WTC11 (cell line): ENCODE results near the gene EML4. TPM values are rescaled to one million over a fixed set of nuclear protein-coding genes. Genes with fewer than 3 reads are reported as not detected.

Experiments
- ATAC-seq: fragments of 200-7000 bp; cut with Tn5 transposase; 2 replicates; pipeline ENCODE4 v1.10.0; 2021; ENCODE audit warnings: mild to moderate bottlenecking, moderate library complexity
- CTCF ChIA-PET: fragments of 300-600 bp; sonication (Branson Sonifier 250); formaldehyde crosslinking; loops from one replicate; lab custom pipeline; 2021; ENCODE audit warnings: antibody characterized with exemption; lab: Charles Lee
- POLR2A ChIA-PET: fragments of 350-600 bp; sonication (Branson Sonifier 250); formaldehyde crosslinking; loops from one replicate; lab custom pipeline; 2021; ENCODE audit warnings: antibody characterized with exemption; lab: Charles Lee
- DNase-seq: peaks from one replicate; pipeline ENCODE4 v3.0.0; 2021; ENCODE audit warnings: low spot score
- H3K27ac Mint-ChIP-seq: 2 replicates; pipeline ENCODE4 v1.8.0; 2021; ENCODE audit warnings: mixed read lengths
- H3K27me3 Mint-ChIP-seq: 2 replicates; pipeline ENCODE4 v1.8.0; 2021; ENCODE audit warnings: low read depth, mild to moderate bottlenecking, moderate library complexity, mixed read lengths
- H3K36me3 Mint-ChIP-seq: 2 replicates; pipeline ENCODE4 v1.8.0; 2021; ENCODE audit warnings: mixed read lengths
- H3K4me1 Mint-ChIP-seq: 2 replicates; pipeline ENCODE4 v1.8.0; 2022; ENCODE audit warnings: mixed read lengths
- H3K4me3 Mint-ChIP-seq: 2 replicates; pipeline ENCODE4 v1.8.0; 2021; ENCODE audit warnings: mild to moderate bottlenecking, moderate library complexity, mixed read lengths
- H3K9me3 Mint-ChIP-seq: 2 replicates; pipeline ENCODE4 v1.8.0; 2021; ENCODE audit warnings: mixed read lengths
- EMX1 ChIP-seq: fragments of 250-450 bp; sonication (Bioruptor Pico); IDR thresholded peaks from 2 replicates; pipeline ENCODE4 v1.8.0; 2021; ENCODE audit warnings: mild to moderate bottlenecking
- ERG ChIP-seq: fragments of 250-450 bp; sonication (Bioruptor Pico); IDR thresholded peaks from 2 replicates; pipeline ENCODE4 v1.8.0; 2021; ENCODE audit warnings: mild to moderate bottlenecking
- ESRRA ChIP-seq: sonication (generic); formaldehyde crosslinking; IDR thresholded peaks from 2 replicates; pipeline ENCODE4 v1.8.1; 2022; ENCODE audit warnings: mild to moderate bottlenecking, missing genetic modification reagents, borderline replicate concordance
- JAZF1 ChIP-seq: fragments of 250-450 bp; sonication (Bioruptor Pico); IDR thresholded peaks from 2 replicates; pipeline ENCODE4 v1.9.0; 2021; ENCODE audit warnings: moderate library complexity, mild to moderate bottlenecking, inconsistent platforms
- MXD4 ChIP-seq: fragments of 250-450 bp; sonication (Bioruptor Pico); IDR thresholded peaks from 2 replicates; pipeline ENCODE4 v1.8.0; 2021; ENCODE audit warnings: mild to moderate bottlenecking, moderate library complexity, borderline replicate concordance
- NFE2L1 ChIP-seq: sonication (generic); formaldehyde crosslinking; IDR thresholded peaks from 2 replicates; pipeline ENCODE4 v1.8.1; 2023; ENCODE audit warnings: missing genetic modification reagents
- ZNF232 ChIP-seq: sonication (generic); formaldehyde crosslinking; IDR thresholded peaks from 2 replicates; pipeline ENCODE4 v1.8.0; 2022; ENCODE audit warnings: mild to moderate bottlenecking, missing genetic modification reagents
- ZNF416 ChIP-seq: fragments of 250-450 bp; sonication (Bioruptor Pico); IDR thresholded peaks from 2 replicates; pipeline ENCODE4 v1.9.0; 2021; ENCODE audit warnings: mild to moderate bottlenecking, inconsistent platforms
- total RNA-seq: library from RNA; stranded (reverse); gene quantifications from 3 replicates; pipeline ENCODE4 v1.2.3, GENCODE V29; 2021
- TF ChIP-seq, protein P1 (sequence below): sonication (generic); formaldehyde crosslinking; IDR thresholded peaks from 2 replicates; pipeline ENCODE4 v1.8.1; 2023; ENCODE audit warnings: mild to moderate bottlenecking, missing genetic modification reagents
- TF ChIP-seq, protein P2 (sequence below): fragments of 200-600 bp; IDR thresholded peaks from 2 replicates; pipeline ENCODE4 v1.8.0; 2022; ENCODE audit warnings: antibody characterized with exemption
- TF ChIP-seq, protein P3 (sequence below): sonication (generic); formaldehyde crosslinking; IDR thresholded peaks from 2 replicates; pipeline ENCODE4 v1.8.1; 2022; ENCODE audit warnings: low read depth, mild to moderate bottlenecking, moderate library complexity, missing genetic modification reagents, borderline replicate concordance
- TF ChIP-seq, protein P4 (sequence below): fragments of 250-450 bp; sonication (Bioruptor Pico); IDR thresholded peaks from 2 replicates; pipeline ENCODE4 v1.9.0; 2021; ENCODE audit warnings: mild to moderate bottlenecking, borderline replicate concordance

Gene EML4
- total RNA-seq, 1 experiment from 2014 or later = 89.9 TPM

GRCh38 chr2:42328148-42328833, 159.1 kb downstream of the EML4 start:
- CTCF ChIA-PET = interaction anchor here (0.6 to 1.3 kb wide), 9 partner anchors 9 to 238 kb away, joined by 3 to 6 read pairs (median 4); no protein-coding TSS in a partner anchor
- H3K27me3 Mint-ChIP-seq = no peaks in the 10 kb centered on the region
- POLR2A ChIA-PET = no interaction called here
- no peak overlapping the region for H3K27ac Mint-ChIP-seq
- ATAC-seq (no peak), DNase-seq (no peak)
- TF ChIP-seq, protein P1, sequence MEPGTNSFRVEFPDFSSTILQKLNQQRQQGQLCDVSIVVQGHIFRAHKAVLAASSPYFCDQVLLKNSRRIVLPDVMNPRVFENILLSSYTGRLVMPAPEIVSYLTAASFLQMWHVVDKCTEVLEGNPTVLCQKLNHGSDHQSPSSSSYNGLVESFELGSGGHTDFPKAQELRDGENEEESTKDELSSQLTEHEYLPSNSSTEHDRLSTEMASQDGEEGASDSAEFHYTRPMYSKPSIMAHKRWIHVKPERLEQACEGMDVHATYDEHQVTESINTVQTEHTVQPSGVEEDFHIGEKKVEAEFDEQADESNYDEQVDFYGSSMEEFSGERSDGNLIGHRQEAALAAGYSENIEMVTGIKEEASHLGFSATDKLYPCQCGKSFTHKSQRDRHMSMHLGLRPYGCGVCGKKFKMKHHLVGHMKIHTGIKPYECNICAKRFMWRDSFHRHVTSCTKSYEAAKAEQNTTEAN (CRISPR knock-in tag) = no peak
- H3K9me3 Mint-ChIP-seq = no peaks in the 10 kb centered on the region
- no peak overlapping the region for H3K4me3 Mint-ChIP-seq
- H3K4me1 Mint-ChIP-seq = no peaks in the 10 kb centered on the region
- peaks cover 49% of the 10 kb centered on the region for H3K36me3 Mint-ChIP-seq

DNA sequence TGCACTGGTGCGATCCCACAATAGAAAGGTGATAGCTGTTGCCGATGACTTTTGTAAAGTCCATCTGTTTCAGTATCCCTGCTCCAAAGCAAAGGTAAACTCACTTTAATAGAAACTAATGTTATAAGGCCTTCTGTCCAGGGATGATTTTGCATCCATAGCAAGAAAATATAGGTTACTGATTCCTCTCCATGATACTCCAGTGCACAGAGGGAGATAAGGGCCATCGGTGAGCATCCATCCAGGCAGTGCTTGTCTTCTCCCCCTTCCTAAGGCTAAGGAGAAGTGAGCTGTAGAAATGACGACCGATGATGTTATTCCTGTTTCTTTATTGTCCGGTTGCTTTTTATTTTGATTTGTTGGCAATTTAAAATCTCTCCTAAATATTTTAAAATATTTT, 159.8 kb downstream of the EML4 start:
- Mint-ChIP-seq H3K4me3 (no peak overlapping the region), H3K27me3 (no peaks in the 10 kb centered on the region), H3K36me3 (peaks cover 54% of the 10 kb centered on the region), H3K9me3 (no peaks in the 10 kb centered on the region), H3K4me1 (no peaks in the 10 kb centered on the region), H3K27ac (no peak overlapping the region)
- ChIA-PET POLR2A (no interaction called here), CTCF (interaction anchor here (0.6 to 1.6 kb wide), 10 partner anchors 9 to 239 kb away, joined by 3 to 6 read pairs (median 4); no protein-coding TSS in a partner anchor)
- DNase-seq (no peak), ATAC-seq (no peak)
- no peak for TF ChIP-seq ZNF416
- TF ChIP-seq, protein P2, sequence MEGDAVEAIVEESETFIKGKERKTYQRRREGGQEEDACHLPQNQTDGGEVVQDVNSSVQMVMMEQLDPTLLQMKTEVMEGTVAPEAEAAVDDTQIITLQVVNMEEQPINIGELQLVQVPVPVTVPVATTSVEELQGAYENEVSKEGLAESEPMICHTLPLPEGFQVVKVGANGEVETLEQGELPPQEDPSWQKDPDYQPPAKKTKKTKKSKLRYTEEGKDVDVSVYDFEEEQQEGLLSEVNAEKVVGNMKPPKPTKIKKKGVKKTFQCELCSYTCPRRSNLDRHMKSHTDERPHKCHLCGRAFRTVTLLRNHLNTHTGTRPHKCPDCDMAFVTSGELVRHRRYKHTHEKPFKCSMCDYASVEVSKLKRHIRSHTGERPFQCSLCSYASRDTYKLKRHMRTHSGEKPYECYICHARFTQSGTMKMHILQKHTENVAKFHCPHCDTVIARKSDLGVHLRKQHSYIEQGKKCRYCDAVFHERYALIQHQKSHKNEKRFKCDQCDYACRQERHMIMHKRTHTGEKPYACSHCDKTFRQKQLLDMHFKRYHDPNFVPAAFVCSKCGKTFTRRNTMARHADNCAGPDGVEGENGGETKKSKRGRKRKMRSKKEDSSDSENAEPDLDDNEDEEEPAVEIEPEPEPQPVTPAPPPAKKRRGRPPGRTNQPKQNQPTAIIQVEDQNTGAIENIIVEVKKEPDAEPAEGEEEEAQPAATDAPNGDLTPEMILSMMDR = no peak
- no peak for TF ChIP-seq ESRRA (CRISPR knock-in tag)
- TF ChIP-seq ZNF232 (CRISPR knock-in tag) = no peak
- TF ChIP-seq EMX1 = no peak

DNA sequence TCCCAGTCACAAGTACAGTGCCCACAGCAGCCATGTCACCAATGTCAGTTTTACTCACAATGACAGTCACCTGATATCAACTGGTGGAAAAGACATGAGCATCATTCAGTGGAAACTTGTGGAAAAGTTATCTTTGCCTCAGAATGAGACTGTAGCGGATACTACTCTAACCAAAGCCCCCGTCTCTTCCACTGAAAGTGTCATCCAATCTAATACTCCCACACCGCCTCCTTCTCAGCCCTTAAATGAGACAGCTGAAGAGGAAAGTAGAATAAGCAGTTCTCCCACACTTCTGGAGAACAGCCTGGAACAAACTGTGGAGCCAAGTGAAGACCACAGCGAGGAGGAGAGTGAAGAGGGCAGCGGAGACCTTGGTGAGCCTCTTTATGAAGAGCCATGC, 160.6 kb downstream of the EML4 start:
- Mint-ChIP-seq H3K9me3 (no peaks in the 10 kb centered on the region), H3K27ac (peak overlapping the region; percentile 16; the same call in 1 of the 2 replicates), H3K27me3 (no peaks in the 10 kb centered on the region), H3K36me3 (peaks cover 57% of the 10 kb centered on the region), H3K4me1 (no peaks in the 10 kb centered on the region), H3K4me3 (no peak overlapping the region)
- CTCF ChIA-PET = interaction anchor here (1.6 kb wide), 1 partner anchor 9 kb away, joined by 5 read pairs; no protein-coding TSS in a partner anchor
- TF ChIP-seq JAZF1 (CRISPR knock-in tag) = no peak
- no peak for TF ChIP-seq MXD4 (CRISPR knock-in tag)
- TF ChIP-seq NFE2L1 (CRISPR knock-in tag) = no peak
- TF ChIP-seq, protein P3, sequence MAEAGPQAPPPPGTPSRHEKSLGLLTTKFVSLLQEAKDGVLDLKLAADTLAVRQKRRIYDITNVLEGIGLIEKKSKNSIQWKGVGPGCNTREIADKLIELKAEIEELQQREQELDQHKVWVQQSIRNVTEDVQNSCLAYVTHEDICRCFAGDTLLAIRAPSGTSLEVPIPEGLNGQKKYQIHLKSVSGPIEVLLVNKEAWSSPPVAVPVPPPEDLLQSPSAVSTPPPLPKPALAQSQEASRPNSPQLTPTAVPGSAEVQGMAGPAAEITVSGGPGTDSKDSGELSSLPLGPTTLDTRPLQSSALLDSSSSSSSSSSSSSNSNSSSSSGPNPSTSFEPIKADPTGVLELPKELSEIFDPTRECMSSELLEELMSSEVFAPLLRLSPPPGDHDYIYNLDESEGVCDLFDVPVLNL (CRISPR knock-in tag) = no peak
- TF ChIP-seq, protein P1 (CRISPR knock-in tag) = no peak
- TF ChIP-seq, protein P4, sequence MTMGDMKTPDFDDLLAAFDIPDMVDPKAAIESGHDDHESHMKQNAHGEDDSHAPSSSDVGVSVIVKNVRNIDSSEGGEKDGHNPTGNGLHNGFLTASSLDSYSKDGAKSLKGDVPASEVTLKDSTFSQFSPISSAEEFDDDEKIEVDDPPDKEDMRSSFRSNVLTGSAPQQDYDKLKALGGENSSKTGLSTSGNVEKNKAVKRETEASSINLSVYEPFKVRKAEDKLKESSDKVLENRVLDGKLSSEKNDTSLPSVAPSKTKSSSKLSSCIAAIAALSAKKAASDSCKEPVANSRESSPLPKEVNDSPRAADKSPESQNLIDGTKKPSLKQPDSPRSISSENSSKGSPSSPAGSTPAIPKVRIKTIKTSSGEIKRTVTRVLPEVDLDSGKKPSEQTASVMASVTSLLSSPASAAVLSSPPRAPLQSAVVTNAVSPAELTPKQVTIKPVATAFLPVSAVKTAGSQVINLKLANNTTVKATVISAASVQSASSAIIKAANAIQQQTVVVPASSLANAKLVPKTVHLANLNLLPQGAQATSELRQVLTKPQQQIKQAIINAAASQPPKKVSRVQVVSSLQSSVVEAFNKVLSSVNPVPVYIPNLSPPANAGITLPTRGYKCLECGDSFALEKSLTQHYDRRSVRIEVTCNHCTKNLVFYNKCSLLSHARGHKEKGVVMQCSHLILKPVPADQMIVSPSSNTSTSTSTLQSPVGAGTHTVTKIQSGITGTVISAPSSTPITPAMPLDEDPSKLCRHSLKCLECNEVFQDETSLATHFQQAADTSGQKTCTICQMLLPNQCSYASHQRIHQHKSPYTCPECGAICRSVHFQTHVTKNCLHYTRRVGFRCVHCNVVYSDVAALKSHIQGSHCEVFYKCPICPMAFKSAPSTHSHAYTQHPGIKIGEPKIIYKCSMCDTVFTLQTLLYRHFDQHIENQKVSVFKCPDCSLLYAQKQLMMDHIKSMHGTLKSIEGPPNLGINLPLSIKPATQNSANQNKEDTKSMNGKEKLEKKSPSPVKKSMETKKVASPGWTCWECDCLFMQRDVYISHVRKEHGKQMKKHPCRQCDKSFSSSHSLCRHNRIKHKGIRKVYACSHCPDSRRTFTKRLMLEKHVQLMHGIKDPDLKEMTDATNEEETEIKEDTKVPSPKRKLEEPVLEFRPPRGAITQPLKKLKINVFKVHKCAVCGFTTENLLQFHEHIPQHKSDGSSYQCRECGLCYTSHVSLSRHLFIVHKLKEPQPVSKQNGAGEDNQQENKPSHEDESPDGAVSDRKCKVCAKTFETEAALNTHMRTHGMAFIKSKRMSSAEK (CRISPR knock-in tag) = no peak
- TF ChIP-seq ERG (CRISPR knock-in tag) = no peak
- POLR2A ChIA-PET = no interaction called here
- ATAC-seq = no peak
- DNase-seq = no peak
